Activated naive CD4-positive, alpha-beta T cell treated with anti-CD3 and anti-CD28 coated beads for 36 hours (primary cell): ENCODE measurements around the gene PET100. TPM values are rescaled to one million over a fixed set of nuclear protein-coding genes. Genes with fewer than 3 reads are reported as not detected.
A peak's percentile ranks its signal among the peaks of the same experiment; 100 is the strongest.

Source experiments
- CTCF ChIA-PET: fragments of 350-600 bp; sonication (Branson Sonifier 250); formaldehyde crosslinking; loops from one replicate; lab custom pipeline; 2021; ENCODE audit warnings: antibody characterized with exemption; lab: Charles Lee
- DNase-seq: peaks from one replicate; pipeline ENCODE4 v3.0.0-alpha.2; 2020
- H3K27ac Mint-ChIP-seq: one replicate; pipeline ENCODE4 v1.8.0; 2021; ENCODE audit warnings: mild to moderate bottlenecking, mixed read lengths
- H3K27me3 Mint-ChIP-seq: one replicate; pipeline ENCODE4 v1.8.0; 2021; ENCODE audit warnings: low read depth, mixed read lengths
- H3K36me3 Mint-ChIP-seq: one replicate; pipeline ENCODE4 v1.8.0; 2021; ENCODE audit warnings: low read depth, mixed read lengths
- H3K4me1 Mint-ChIP-seq: one replicate; pipeline ENCODE4 v1.8.0; 2021; ENCODE audit warnings: low read depth, mixed read lengths
- H3K4me3 Mint-ChIP-seq: one replicate; pipeline ENCODE4 v1.8.0; 2021; ENCODE audit warnings: mild to moderate bottlenecking, moderate library complexity, mixed read lengths
- H3K9me3 Mint-ChIP-seq: one replicate; pipeline ENCODE4 v1.8.0; 2021; ENCODE audit warnings: mixed read lengths
- intact Hi-C: fragments of 100-400 bp; cut with micrococcal nuclease; formaldehyde crosslinking; loops from one replicate; pipeline ENCODE4 v1.15.1; 2023
- microRNA-seq: library from miRNA; unstranded; fragments of <30 nt; microRNA quantifications from one replicate; pipeline ENCODE4 v1.2.0, GENCODE V29; 2022; ENCODE audit warnings: borderline microRNAs expressed, borderline replicate concordance
- total RNA-seq, 2 experiments: library from RNA; stranded (reverse); gene quantifications; one replicate each; pipeline ENCODE4 v1.2.3, GENCODE V29; 2021

Gene PET100
- total RNA-seq, 2 experiments from 2014 or later, result 93.9 to 96.5 TPM

DNA sequence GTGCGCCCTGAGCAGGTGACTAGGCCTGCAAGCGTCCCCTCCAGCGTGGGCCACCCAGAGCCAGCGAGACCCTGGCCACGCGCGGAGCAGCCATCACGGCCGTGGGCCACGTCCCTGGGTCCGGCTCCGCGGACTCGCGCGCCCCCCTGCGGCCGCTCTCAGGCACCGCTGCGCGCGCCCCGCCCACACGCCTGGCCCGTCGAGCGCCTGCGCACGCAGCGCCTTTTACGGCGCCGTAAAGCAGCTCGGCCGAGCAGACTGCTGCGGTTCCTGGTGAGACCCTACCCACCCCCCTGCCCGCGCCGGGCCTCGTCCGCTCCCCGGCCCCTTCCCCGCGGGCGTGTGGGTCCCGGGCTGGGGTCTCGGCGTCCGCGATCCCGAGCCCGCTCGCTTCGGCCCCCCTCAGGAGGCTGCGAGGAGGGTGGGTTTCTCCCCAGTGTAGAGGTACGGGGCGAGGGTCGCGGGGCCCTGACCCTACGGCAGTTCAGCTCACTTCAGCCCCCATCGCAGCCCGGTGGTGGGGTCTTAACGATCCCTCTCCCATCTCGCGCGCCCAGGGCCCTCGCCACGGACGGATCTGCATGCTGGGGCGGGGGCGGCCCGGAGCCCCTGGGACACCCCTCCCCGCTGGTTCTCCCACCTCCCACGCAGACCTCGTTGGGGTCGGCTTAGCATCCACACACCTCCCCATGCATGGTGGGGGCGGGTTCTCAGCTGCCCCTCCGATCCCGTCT is 51.2 kb downstream of the PET100 start, which contains the start of gene TRAPPC5:
Gene TRAPPC5, plus strand, starts transcription at position 228 of the 734 bp plus-strand sequence. CDS start 1,421 bp downstream, outside the sequence.
- peaks cover 10% of the 10 kb centered on the region for H3K36me3 Mint-ChIP-seq
- H3K27ac Mint-ChIP-seq, result peak within 1 kb of the TSS; percentile 88
- H3K4me3 Mint-ChIP-seq, result peak within 1 kb of the TSS; percentile 92
- H3K27me3 Mint-ChIP-seq, result peaks cover 15% of the 10 kb centered on the region
- H3K4me1 Mint-ChIP-seq, result peaks cover 48% of the 10 kb centered on the region
- CTCF ChIA-PET, result interaction anchor here (0.6 to 4.0 kb wide), 47 partner anchors 10 to 612 kb away, joined by 3 to 52 read pairs (median 4); partner anchors contain the start of genes ARHGEF18, CD209, PET100 and RETN
- intact Hi-C loops, result loop anchor here (1.0 to 2.0 kb wide), 8 partner anchors 22 to 578 kb away; partner anchors contain the start of genes PET100, SNAPC2 and XAB2
- no peaks in the 10 kb centered on the region for H3K9me3 Mint-ChIP-seq
- DNase-seq, result peak; percentile 86

Small RNA genes within 50 kb of the gene (microRNA-seq; reads per million reads assigned to microRNA genes)
- gene MIR6792, result not detected

Other genes with a start within 250 kb of the PET100 start
- 1 to 10 TPM in 1 of 2 experiments, under 1 TPM in 1; 0.86 to 1.1 TPM for gene PEX11G, start 140.8 kb upstream of the PET100 start, total RNA-seq
- gene ZNF358, start 113.7 kb upstream of the PET100 start, total RNA-seq, result 1 to 10 TPM; 3.7 to 3.9 TPM
- 1 to 10 TPM; 4.2 to 5.2 TPM for gene MCOLN1, start 107.2 kb upstream of the PET100 start, total RNA-seq
- 10 to 100 TPM; 75.5 to 81.7 TPM for gene PNPLA6, start 94.1 kb upstream of the PET100 start, total RNA-seq
- gene CAMSAP3, start 33.9 kb upstream of the PET100 start, total RNA-seq, result under 1 TPM; 0.24 to 0.30 TPM
- 10 to 100 TPM; 60.0 to 60.4 TPM for gene XAB2, start 248 bp upstream of the PET100 start, total RNA-seq
- under 1 TPM in 1 of 2 experiments, not detected in 1; 0.64 TPM for gene PCP2, start 3.9 kb downstream of the PET100 start, total RNA-seq
- gene STXBP2, start 7.3 kb downstream of the PET100 start, total RNA-seq, result 10 to 100 TPM; 88.4 to 92.4 TPM
- not detected for gene RETN, start 39.3 kb downstream of the PET100 start, total RNA-seq
- not detected for gene MCEMP1, start 47.3 kb downstream of the PET100 start, total RNA-seq
- gene TRAPPC5, start 51.0 kb downstream of the PET100 start, total RNA-seq, result 10 to 100 TPM; 74.7 to 82.4 TPM
- under 1 TPM; 0.86 to 0.89 TPM for gene FCER2, start 72.3 kb downstream of the PET100 start, total RNA-seq
- not detected for gene CLEC4G, start 102.3 kb downstream of the PET100 start, total RNA-seq
- gene CD209, start 117.7 kb downstream of the PET100 start, total RNA-seq, result not detected
- gene CLEC4M, start 133.4 kb downstream of the PET100 start, total RNA-seq, result not detected
- 1 to 10 TPM; 5.2 TPM for gene EVI5L, start 200.4 kb downstream of the PET100 start, total RNA-seq
- under 1 TPM; 0.07 to 0.12 TPM for gene PRR36, start 244.6 kb downstream of the PET100 start, total RNA-seq